OCI-LY3 (cell line): Measurements from ENCODE around the gene PHF3.

Experiments used
- CTCF ChIP-seq: fragments of 200-600, 300-600 bp; sonication (generic); IDR thresholded peaks from 2 replicates; pipeline ENCODE4 v1.5.1; 2014; ENCODE audit warnings: antibody characterized with exemption, low read length, low read depth
- EZH2phosphoT487 ChIP-seq: fragments of 200-600 bp; shearing (Covaris generic); IDR thresholded peaks from 2 replicates; pipeline ENCODE4 v1.6.1; 2018; ENCODE audit warnings: antibody characterized with exemption, mixed run types, low read depth

GRCh38 chr6:63589952-63590411, 45.6 kb upstream of the PHF3 start:
- TF ChIP-seq CTCF (no peak), EZH2phosphoT487 (no peak)
